IPS-18a (cell line): ENCODE results near the gene CKB.
A peak's percentile ranks its signal among the peaks of the same experiment; 100 is the strongest.

ENCODE experiments used
- H3K27ac ChIP-seq: one replicate; pipeline ENCODE4 v1.5.1; 2013; ENCODE audit warnings: low read length
- H3K27me3 ChIP-seq: one replicate; pipeline ENCODE4 v1.6.1; 2013; ENCODE audit warnings: mild to moderate bottlenecking, low read length; ENCODE audit not compliant: control insufficient read depth, insufficient read depth
- H3K36me3 ChIP-seq: one replicate; pipeline ENCODE4 v1.6.1; 2013; ENCODE audit warnings: low read depth, low read length; ENCODE audit not compliant: control insufficient read depth
- H3K4me1 ChIP-seq: one replicate; pipeline ENCODE4 v1.6.1; 2013; ENCODE audit warnings: low read depth, low read length; ENCODE audit not compliant: control insufficient read depth
- H3K4me3 ChIP-seq: one replicate; pipeline ENCODE4 v1.5.1; 2013; ENCODE audit warnings: low read length
- H3K9ac ChIP-seq: one replicate; pipeline ENCODE4 v1.6.1; 2013; ENCODE audit warnings: mild to moderate bottlenecking, low read length, moderate library complexity
- H3K9me3 ChIP-seq: one replicate; pipeline ENCODE4 v1.6.1; 2013; ENCODE audit warnings: low read depth, low read length; ENCODE audit not compliant: control insufficient read depth

CKB gene

GRCh38 chr14:103541709-103542604 lies 19.3 kb upstream of the CKB start:
- Histone ChIP-seq H3K4me1 (peaks cover 29% of the 10 kb centered on the region), H3K36me3 (no peaks in the 10 kb centered on the region)

GRCh38 chr14:103540821-103541708 lies 18.4 kb upstream of the CKB start:
- H3K4me1 ChIP-seq = peaks cover 29% of the 10 kb centered on the region
- H3K27ac ChIP-seq = no peak overlapping the region
- no peaks in the 10 kb centered on the region for H3K27me3 ChIP-seq
- no peaks in the 10 kb centered on the region for H3K36me3 ChIP-seq
- H3K9ac ChIP-seq = no peak overlapping the region
- H3K4me3 ChIP-seq = no peak overlapping the region
- no peaks in the 10 kb centered on the region for H3K9me3 ChIP-seq

More at GRCh38 chr14:103541709-103542604, 19.3 kb upstream of the CKB start:
- no peaks in the 10 kb centered on the region for H3K27me3 ChIP-seq
- peak overlapping the region; percentile 90 for H3K27ac ChIP-seq
- peak overlapping the region; percentile 80 for H3K9ac ChIP-seq
- no peaks in the 10 kb centered on the region for H3K9me3 ChIP-seq
- peak overlapping the region; percentile 47 for H3K4me3 ChIP-seq

- Histone ChIP-seq H3K9ac (no peak overlapping the region), H3K4me3 (no peak overlapping the region), H3K4me1 (peaks cover 29% of the 10 kb centered on the region), H3K9me3 (no peaks in the 10 kb centered on the region), H3K27ac (no peak overlapping the region), H3K36me3 (peaks cover 3% of the 10 kb centered on the region), H3K27me3 (no peaks in the 10 kb centered on the region)
These were observed 16.6 kb upstream of the CKB start for GRCh38 chr14:103539056-103539825.

GRCh38 chr14:103538291-103539055 lies 15.8 kb upstream of the CKB start:
- H3K9ac ChIP-seq = no peak overlapping the region
- H3K27ac ChIP-seq = no peak overlapping the region
- no peak overlapping the region for H3K4me3 ChIP-seq

GRCh38 chr14:103537175-103537990 lies 14.8 kb upstream of the CKB start:
- Histone ChIP-seq H3K4me1 (peaks cover 15% of the 10 kb centered on the region), H3K4me3 (no peak overlapping the region), H3K27me3 (no peaks in the 10 kb centered on the region), H3K27ac (no peak overlapping the region), H3K36me3 (peaks cover 3% of the 10 kb centered on the region), H3K9me3 (no peaks in the 10 kb centered on the region), H3K9ac (no peak overlapping the region)

More at GRCh38 chr14:103538291-103539055, 15.8 kb upstream of the CKB start:
- no peaks in the 10 kb centered on the region for H3K27me3 ChIP-seq
- no peaks in the 10 kb centered on the region for H3K9me3 ChIP-seq
- peaks cover 3% of the 10 kb centered on the region for H3K36me3 ChIP-seq
- peaks cover 25% of the 10 kb centered on the region for H3K4me1 ChIP-seq

- peaks cover 6% of the 10 kb centered on the region for H3K36me3 ChIP-seq
- H3K9ac ChIP-seq = no peak overlapping the region
- no peaks in the 10 kb centered on the region for H3K27me3 ChIP-seq
- no peak overlapping the region for H3K4me3 ChIP-seq
- H3K9me3 ChIP-seq = no peaks in the 10 kb centered on the region
- peaks cover 8% of the 10 kb centered on the region for H3K4me1 ChIP-seq
- H3K27ac ChIP-seq = no peak overlapping the region
These were observed 14.1 kb upstream of the CKB start for GRCh38 chr14:103536693-103537092.

- Histone ChIP-seq H3K27me3 (no peaks in the 10 kb centered on the region), H3K4me1 (peaks cover 5% of the 10 kb centered on the region), H3K9me3 (no peaks in the 10 kb centered on the region), H3K9ac (no peak overlapping the region), H3K36me3 (peaks cover 6% of the 10 kb centered on the region), H3K4me3 (no peak overlapping the region), H3K27ac (no peak overlapping the region)
These were observed 13.4 kb upstream of the CKB start for GRCh38 chr14:103535891-103536565.

- Histone ChIP-seq H3K36me3 (peaks cover 6% of the 10 kb centered on the region), H3K9me3 (no peaks in the 10 kb centered on the region), H3K9ac (no peak overlapping the region), H3K4me3 (no peak overlapping the region), H3K27me3 (no peaks in the 10 kb centered on the region), H3K4me1 (peaks cover under 1% of the 10 kb centered on the region), H3K27ac (no peak overlapping the region)
These were observed 12.7 kb upstream of the CKB start for GRCh38 chr14:103535081-103535890.

GRCh38 chr14:103534576-103535061 lies 12.0 kb upstream of the CKB start:
- H3K27me3 ChIP-seq = no peaks in the 10 kb centered on the region
- no peaks in the 10 kb centered on the region for H3K9me3 ChIP-seq
- peaks cover 6% of the 10 kb centered on the region for H3K36me3 ChIP-seq
- no peak overlapping the region for H3K4me3 ChIP-seq
- no peak overlapping the region for H3K27ac ChIP-seq
- no peaks in the 10 kb centered on the region for H3K4me1 ChIP-seq
- H3K9ac ChIP-seq = no peak overlapping the region
